C4-2B (cell line): ENCODE results near the gene ZNRF3.

Experiments
- H3K27ac ChIP-seq: fragments of 450-650 bp; 2 replicates; pipeline ENCODE4 v1.5.1; 2017
- CTCF ChIP-seq: fragments of 450-650 bp; conservative IDR thresholded peaks from 2 replicates; pipeline ENCODE4 v1.5.1; 2017; ENCODE audit warnings: mild to moderate bottlenecking
- ZFX ChIP-seq: fragments of 450-650 bp; IDR thresholded peaks from 2 replicates; pipeline ENCODE4 v1.6.1; 2017

Gene ZNRF3

GRCh38 chr22:29095459-29095858 is 212.1 kb downstream of the ZNRF3 start:
- H3K27ac ChIP-seq = no peak overlapping the region
- no peak for TF ChIP-seq ZFX
- TF ChIP-seq CTCF = no peak

- TF ChIP-seq CTCF (no peak), ZFX (no peak)
These were observed 213.6 kb downstream of the ZNRF3 start for GRCh38 chr22:29096736-29097669.

GRCh38 chr22:29098296-29098695 is 214.9 kb downstream of the ZNRF3 start:
- TF ChIP-seq ZFX = no peak
- no peak for TF ChIP-seq CTCF
- no peak overlapping the region for H3K27ac ChIP-seq

More at GRCh38 chr22:29096736-29097669, 213.6 kb downstream of the ZNRF3 start:
- H3K27ac ChIP-seq = peak overlapping the region; percentile 44; the same call in 1 of the 2 replicates

- no peak for TF ChIP-seq CTCF
- TF ChIP-seq ZFX = no peak
These were observed 218.9 kb downstream of the ZNRF3 start for GRCh38 chr22:29102300-29102699.

GRCh38 chr22:29103121-29103520 is 219.7 kb downstream of the ZNRF3 start:
- H3K27ac ChIP-seq = no peak overlapping the region
- TF ChIP-seq ZFX (no peak), CTCF (no peak)

More at GRCh38 chr22:29102300-29102699, 218.9 kb downstream of the ZNRF3 start:
- no peak overlapping the region for H3K27ac ChIP-seq

GRCh38 chr22:29105468-29105867 is 222.1 kb downstream of the ZNRF3 start:
- no peak overlapping the region for H3K27ac ChIP-seq
- TF ChIP-seq ZFX (no peak), CTCF (no peak)

- no peak for TF ChIP-seq CTCF
- no peak for TF ChIP-seq ZFX
- H3K27ac ChIP-seq = no peak overlapping the region
These were observed 223.5 kb downstream of the ZNRF3 start for GRCh38 chr22:29106839-29107238.
